Vagina (tissue), 2 donors: Measurements from ENCODE around the gene RASD1. TPM values are rescaled to one million over a fixed set of nuclear protein-coding genes. Genes with fewer than 3 reads are reported as not detected.
"Not testable (repeated sequence)": the region's sequence is repeated elsewhere in the genome, so short reads cannot be mapped to it uniquely, and the experiment has no call there.

Experiments used
- DNase-seq, 2 donors: peaks; one replicate each; pipeline ENCODE4 v3.0.0-alpha.2; 2017; ENCODE audit errors: extremely low spot score in 2 of 2
- H3K27ac ChIP-seq: fragments of 200-600 bp; sonication (generic); one replicate; pipeline ENCODE4 v1.5.1; 2019
- H3K27me3 ChIP-seq: fragments of 200-600 bp; sonication (generic); one replicate; pipeline ENCODE4 v1.5.1; 2019
- H3K36me3 ChIP-seq, 2 donors: fragments of 200-600 bp; sonication (generic); one replicate each; pipeline ENCODE4 v1.5.1; 2017 to 2019
- H3K4me1 ChIP-seq: fragments of 200-600 bp; sonication (generic); one replicate; pipeline ENCODE4 v1.5.1; 2019
- H3K4me3 ChIP-seq, 2 donors: fragments of 200-600 bp; sonication (generic); 1 replicate in 1 of 2; 2 replicates in 1 of 2; pipeline ENCODE4 v1.5.1; 2016 to 2019
- H3K9me3 ChIP-seq: fragments of 200-600 bp; sonication (generic); one replicate; pipeline ENCODE4 v1.5.1; 2019
- POLR2A ChIP-seq, 2 donors: fragments of 450-650 bp; IDR thresholded peaks; one replicate each; pipeline ENCODE4 v1.6.1; 2017; ENCODE audit warnings: antibody characterized with exemption in 2 of 2, mild to moderate bottlenecking in 2 of 2, moderate library complexity in 2 of 2
- POLR2AphosphoS5 ChIP-seq, 2 donors: sonication (generic); formaldehyde crosslinking; IDR thresholded peaks; one replicate each; pipeline ENCODE4 v1.9.0; 2017; ENCODE audit warnings: antibody characterized with exemption in 2 of 2, mild to moderate bottlenecking in 2 of 2, low read depth in 1 of 2; ENCODE audit not compliant: insufficient read depth in 1 of 2
- intact Hi-C: fragments of 100-400 bp; cut with DNase I; formaldehyde crosslinking; loops from one replicate; pipeline ENCODE4 v1.15.1; 2023
- total RNA-seq: library from RNA; depleted of rRNA; stranded (reverse); fragments of >200 nt; gene quantifications from one replicate; pipeline ENCODE4 v1.2.3, GENCODE V29; 2016
- TF ChIP-seq, protein P1 (sequence below), 3 experiments: fragments of 450-650 bp in 2 of 3; fragments of 200-600 bp in 1 of 3; sonication (generic) in 1 of 3; IDR thresholded peaks; one replicate each; pipeline ENCODE4 v1.5.1; 2017 to 2019; ENCODE audit warnings: antibody characterized with exemption in 3 of 3, mild to moderate bottlenecking in 2 of 3, moderate library complexity in 2 of 3

The RASD1 gene
- total RNA-seq, 1 donor from 2014 or later: 227 TPM

DNA sequence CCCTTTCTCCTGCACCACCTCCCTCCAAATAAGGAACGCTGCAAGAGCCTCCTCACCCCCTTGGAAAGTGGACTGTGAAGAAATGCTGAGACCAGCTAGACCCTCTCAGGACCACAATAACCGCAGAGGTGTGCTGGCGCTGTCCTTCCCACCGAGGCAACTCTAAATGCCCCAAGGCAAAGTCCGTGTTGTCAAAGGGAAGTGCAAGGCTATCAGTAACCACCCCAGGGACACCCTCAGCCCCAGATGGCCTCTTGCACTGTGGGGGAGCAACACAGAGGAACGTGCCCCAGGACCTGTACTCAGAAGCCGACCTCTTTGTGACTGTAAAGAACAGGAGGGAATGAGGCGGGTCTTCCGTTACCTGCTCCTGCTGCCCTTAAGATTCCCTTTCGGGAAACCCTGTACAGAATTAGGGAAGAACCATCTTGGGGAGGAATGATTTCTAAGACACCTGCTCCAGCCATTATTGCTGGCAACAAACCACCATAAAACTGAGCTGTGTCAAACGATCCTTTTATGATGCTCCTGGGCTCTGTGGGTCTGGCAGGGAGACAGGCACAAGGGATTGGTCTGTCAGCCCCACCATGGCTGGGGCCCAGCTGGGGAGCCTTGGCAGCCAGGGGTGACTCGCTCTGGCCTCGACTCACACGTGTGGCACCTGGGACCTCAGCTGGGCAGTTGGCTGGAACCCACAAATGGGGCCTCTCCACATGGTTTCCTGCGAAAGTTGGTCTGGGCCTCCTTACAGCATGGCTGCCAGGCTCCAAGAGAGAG is 34.0 kb downstream of the RASD1 start:
- Histone ChIP-seq H3K9me3 (no peaks in the 10 kb centered on the region), H3K4me1 (no peaks in the 10 kb centered on the region), H3K27ac (no peak overlapping the region), H3K4me3 (no peak overlapping the region), H3K36me3 (no peaks in the 10 kb centered on the region), H3K27me3 (no peaks in the 10 kb centered on the region)
- no peak for DNase-seq
- intact Hi-C loops: no loop called here
- TF ChIP-seq POLR2A (IDR thresholded peaks at IDR 0.05): no peak
- TF ChIP-seq, protein P1, sequence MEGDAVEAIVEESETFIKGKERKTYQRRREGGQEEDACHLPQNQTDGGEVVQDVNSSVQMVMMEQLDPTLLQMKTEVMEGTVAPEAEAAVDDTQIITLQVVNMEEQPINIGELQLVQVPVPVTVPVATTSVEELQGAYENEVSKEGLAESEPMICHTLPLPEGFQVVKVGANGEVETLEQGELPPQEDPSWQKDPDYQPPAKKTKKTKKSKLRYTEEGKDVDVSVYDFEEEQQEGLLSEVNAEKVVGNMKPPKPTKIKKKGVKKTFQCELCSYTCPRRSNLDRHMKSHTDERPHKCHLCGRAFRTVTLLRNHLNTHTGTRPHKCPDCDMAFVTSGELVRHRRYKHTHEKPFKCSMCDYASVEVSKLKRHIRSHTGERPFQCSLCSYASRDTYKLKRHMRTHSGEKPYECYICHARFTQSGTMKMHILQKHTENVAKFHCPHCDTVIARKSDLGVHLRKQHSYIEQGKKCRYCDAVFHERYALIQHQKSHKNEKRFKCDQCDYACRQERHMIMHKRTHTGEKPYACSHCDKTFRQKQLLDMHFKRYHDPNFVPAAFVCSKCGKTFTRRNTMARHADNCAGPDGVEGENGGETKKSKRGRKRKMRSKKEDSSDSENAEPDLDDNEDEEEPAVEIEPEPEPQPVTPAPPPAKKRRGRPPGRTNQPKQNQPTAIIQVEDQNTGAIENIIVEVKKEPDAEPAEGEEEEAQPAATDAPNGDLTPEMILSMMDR (IDR thresholded peaks at IDR 0.05): no peak
- TF ChIP-seq POLR2AphosphoS5 (IDR thresholded peaks at IDR 0.05; ENCODE audit: insufficient read depth in 1 of 2, low read depth in 1 of 2): no peak

DNA sequence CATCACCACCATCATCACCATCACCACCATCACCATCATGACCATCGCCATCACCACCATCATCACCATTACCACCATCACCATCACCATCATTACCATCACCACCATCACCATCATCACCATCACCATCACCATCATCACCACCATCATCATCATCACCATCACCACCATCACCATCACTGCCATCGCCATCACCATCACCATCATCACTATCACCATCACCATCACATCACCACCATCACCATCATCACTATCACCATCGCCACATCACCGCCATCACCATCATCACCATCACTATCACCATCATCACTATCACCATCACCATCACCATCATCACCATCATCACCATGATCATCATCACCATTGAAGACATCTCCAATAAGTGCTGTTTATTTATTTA is 36.2 kb downstream of the RASD1 start:
- TF ChIP-seq POLR2A (IDR thresholded peaks at IDR 0.05) (no peak), POLR2AphosphoS5 (IDR thresholded peaks at IDR 0.05; ENCODE audit: insufficient read depth in 1 of 2, low read depth in 1 of 2) (no peak)
- TF ChIP-seq, protein P1 (IDR thresholded peaks at IDR 0.05): no peak
- no peaks in the 10 kb centered on the region for H3K27me3 ChIP-seq
- intact Hi-C loops: no loop called here
- no peak overlapping the region for H3K4me3 ChIP-seq
- no peaks in the 10 kb centered on the region for H3K4me1 ChIP-seq
- H3K27ac ChIP-seq: no peak overlapping the region
- DNase-seq: no peak
- H3K36me3 ChIP-seq: no peaks in the 10 kb centered on the region
- no peaks in the 10 kb centered on the region for H3K9me3 ChIP-seq

DNA sequence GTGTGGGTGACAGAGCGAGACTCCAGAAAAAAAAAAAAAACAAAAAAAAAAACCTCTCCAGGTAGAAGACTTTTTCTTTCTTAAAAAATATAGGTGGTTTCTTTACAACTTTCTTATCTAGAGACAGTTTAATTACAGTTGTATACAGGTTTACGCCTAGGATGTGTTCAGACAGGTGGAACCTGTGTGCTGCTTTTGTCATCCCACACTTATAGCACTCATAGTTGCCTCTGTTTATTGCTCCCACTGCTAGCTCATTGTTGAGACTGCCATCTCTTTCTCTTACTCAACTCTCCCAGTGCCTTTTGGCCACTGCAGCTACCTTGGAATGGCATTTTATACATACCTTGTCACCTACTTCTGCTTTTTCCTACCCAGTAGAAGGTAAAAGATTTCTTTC is 38.5 kb downstream of the RASD1 start:
- no peak for DNase-seq
- H3K27me3 ChIP-seq: no peaks in the 10 kb centered on the region
- H3K27ac ChIP-seq: no peak overlapping the region
- no peak overlapping the region for H3K4me3 ChIP-seq
- H3K9me3 ChIP-seq: no peaks in the 10 kb centered on the region
- no peaks in the 10 kb centered on the region for H3K36me3 ChIP-seq
- intact Hi-C loops: no loop called here
- no peaks in the 10 kb centered on the region for H3K4me1 ChIP-seq
- TF ChIP-seq POLR2AphosphoS5 (IDR thresholded peaks at IDR 0.05; ENCODE audit: insufficient read depth in 1 of 2, low read depth in 1 of 2) (no peak), POLR2A (IDR thresholded peaks at IDR 0.05) (no peak)
- TF ChIP-seq, protein P1 (IDR thresholded peaks at IDR 0.05): no peak

DNA sequence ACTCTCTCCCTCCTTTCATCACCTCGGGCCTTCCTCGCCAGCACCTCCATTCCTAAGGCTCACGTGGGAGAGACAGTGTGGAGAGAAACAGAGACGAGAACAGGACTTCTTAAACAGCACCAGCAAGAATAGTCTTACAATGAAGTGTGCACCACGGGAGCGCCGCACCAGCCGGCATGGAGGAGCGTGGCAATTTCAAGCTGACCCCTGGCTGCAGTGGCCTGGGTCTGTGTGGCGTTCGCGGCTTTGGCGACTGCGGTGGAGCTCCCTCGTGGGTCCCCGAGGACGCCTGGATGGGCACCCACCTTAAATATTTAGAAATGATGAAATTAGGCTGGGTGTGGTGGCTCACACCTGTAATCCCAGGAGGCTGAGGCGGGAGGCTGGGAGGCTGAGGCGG is 39.9 kb downstream of the RASD1 start:
- Histone ChIP-seq H3K36me3 (no peaks in the 10 kb centered on the region), H3K27ac (no peak overlapping the region), H3K9me3 (no peaks in the 10 kb centered on the region), H3K4me3 (no peak overlapping the region), H3K27me3 (no peaks in the 10 kb centered on the region), H3K4me1 (no peaks in the 10 kb centered on the region)
- peak in 1 of 2 donors; percentile 67 for DNase-seq
- intact Hi-C loops: no loop called here
- TF ChIP-seq POLR2A (IDR thresholded peaks at IDR 0.05): no peak
- TF ChIP-seq, protein P1 (IDR thresholded peaks at IDR 0.05): no peak
- no peak for TF ChIP-seq POLR2AphosphoS5 (IDR thresholded peaks at IDR 0.05; ENCODE audit: insufficient read depth in 1 of 2, low read depth in 1 of 2)

DNA sequence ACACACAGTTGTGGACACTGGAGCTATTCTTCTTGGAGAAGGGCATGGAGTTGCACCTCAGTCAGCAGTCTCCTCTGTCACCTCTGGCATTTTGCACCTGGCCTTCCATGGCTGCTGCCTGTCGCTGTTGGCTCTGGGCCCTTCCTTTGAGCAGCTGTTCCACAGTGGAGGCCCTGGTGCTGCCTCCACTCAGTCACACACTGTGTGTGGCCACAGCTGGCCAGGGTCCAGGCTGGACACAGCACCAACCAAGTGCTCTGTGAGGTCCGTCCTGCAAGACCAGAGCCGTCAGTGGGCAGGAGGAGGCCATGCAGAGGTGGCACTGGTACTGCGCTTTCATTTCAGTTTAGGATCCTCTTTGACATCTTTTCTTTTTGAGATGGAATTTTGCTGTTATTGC is 41.0 kb downstream of the RASD1 start:
- no peaks in the 10 kb centered on the region for H3K4me1 ChIP-seq
- H3K4me3 ChIP-seq: no peak overlapping the region
- DNase-seq: no peak
- H3K27ac ChIP-seq: no peak overlapping the region
- intact Hi-C loops: no loop called here
- no peaks in the 10 kb centered on the region for H3K36me3 ChIP-seq
- H3K27me3 ChIP-seq: no peaks in the 10 kb centered on the region
- TF ChIP-seq, protein P1 (IDR thresholded peaks at IDR 0.05): no peak
- TF ChIP-seq POLR2A (IDR thresholded peaks at IDR 0.05) (no peak), POLR2AphosphoS5 (IDR thresholded peaks at IDR 0.05; ENCODE audit: insufficient read depth in 1 of 2, low read depth in 1 of 2) (no peak)
- H3K9me3 ChIP-seq: no peaks in the 10 kb centered on the region

DNA sequence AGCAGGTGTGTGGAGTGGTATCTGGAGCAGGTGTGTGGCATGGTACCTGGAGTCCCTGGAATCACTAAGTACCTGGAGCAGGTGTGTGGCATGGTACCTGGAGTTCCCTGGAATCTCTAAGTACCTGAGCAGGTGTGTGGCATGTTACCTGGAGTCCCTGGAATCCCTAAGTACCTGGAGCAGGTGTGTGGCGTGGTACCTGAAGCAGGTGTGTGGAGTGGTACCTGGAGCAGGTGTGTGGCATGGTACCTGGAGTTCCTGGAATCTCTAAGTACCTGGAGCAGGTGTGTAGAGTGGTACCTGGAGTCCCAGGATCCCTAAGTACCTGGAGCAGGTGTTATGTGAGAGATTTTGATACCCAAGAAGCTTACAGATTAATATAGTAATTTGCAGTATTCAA is 41.5 kb downstream of the RASD1 start:
- H3K9me3 ChIP-seq, intact Hi-C loops, H3K4me1 ChIP-seq, H3K36me3 ChIP-seq, DNase-seq, H3K27ac ChIP-seq, H3K4me3 ChIP-seq, H3K27me3 ChIP-seq: not testable (repeated sequence)
